Upper lobe of right lung (tissue), 1 donor: ENCODE measurements around the gene GATA6. TPM values are rescaled to one million over a fixed set of nuclear protein-coding genes. Genes with fewer than 3 reads are reported as not detected.

ENCODE experiments used
- ATAC-seq: fragments of 200-7000 bp; cut with Tn5 transposase; one replicate; pipeline ENCODE4 v1.9.1; 2020; ENCODE audit warnings: mild to moderate bottlenecking, moderate library complexity
- DNase-seq: peaks from one replicate; pipeline ENCODE4 v3.0.0-alpha.2; 2020
- H3K27ac ChIP-seq: fragments of 200-600 bp; one replicate; pipeline ENCODE4 v1.8.0; 2022
- H3K27me3 ChIP-seq: fragments of 200-600 bp; one replicate; pipeline ENCODE4 v1.8.0; 2022; ENCODE audit warnings: mild to moderate bottlenecking
- H3K36me3 ChIP-seq: fragments of 200-600 bp; one replicate; pipeline ENCODE4 v1.8.0; 2022
- H3K4me1 ChIP-seq: fragments of 200-600 bp; one replicate; pipeline ENCODE4 v1.8.0; 2022
- H3K4me3 ChIP-seq: fragments of 200-600 bp; one replicate; pipeline ENCODE4 v1.8.0; 2022; ENCODE audit warnings: mild to moderate bottlenecking
- H3K9me3 ChIP-seq: fragments of 200-600 bp; one replicate; pipeline ENCODE4 v1.8.0; 2022
- intact Hi-C: fragments of 100-400 bp; cut with DNase I; formaldehyde crosslinking; loops from one replicate; pipeline ENCODE4 v1.11.0; 2022
- total RNA-seq: library from RNA; stranded (reverse); fragmentation: NEBNext Ultra II Directional; extraction: Animal tissue kit (Norgen Biotek cat#: 25700); gene quantifications from one replicate; pipeline ENCODE4 v1.2.1, GENCODE V29; 2021
- TF ChIP-seq, protein P1 (sequence below): fragments of 200-600 bp; IDR thresholded peaks from one replicate; pipeline ENCODE4 v1.8.0; 2022; ENCODE audit warnings: antibody characterized with exemption
- donor health status: DM: no; HTN: yes; CAD: no; lungs with severe emphysema.

GATA6 gene
- total RNA-seq, 1 donor from 2014 or later = 32.2 TPM

DNA sequence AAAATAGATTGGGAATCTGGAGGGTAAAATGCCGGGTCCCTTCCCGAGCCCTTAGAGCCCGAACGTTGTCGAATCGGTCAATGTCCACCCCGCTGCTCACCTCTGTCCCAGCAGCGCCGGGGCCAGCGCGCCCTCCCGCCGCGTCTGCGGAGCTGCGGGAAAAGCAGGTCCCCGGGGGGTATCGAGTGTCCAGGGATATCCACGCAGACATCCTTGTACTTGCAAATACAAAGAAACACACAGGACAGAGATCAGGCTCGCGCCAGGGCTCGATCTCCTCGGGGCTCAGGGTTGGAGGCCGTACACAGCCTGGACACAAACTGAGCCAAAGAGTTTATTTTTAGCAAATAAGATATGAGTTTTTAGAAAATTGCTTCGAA lies 2.3 kb upstream of the GATA6 start:
- no peaks in the 10 kb centered on the region for H3K36me3 ChIP-seq
- peak overlapping the region; percentile 98 for H3K27ac ChIP-seq
- intact Hi-C loops = no loop called here
- DNase-seq (no peak), ATAC-seq (no peak)
- no peaks in the 10 kb centered on the region for H3K9me3 ChIP-seq
- TF ChIP-seq, protein P1, sequence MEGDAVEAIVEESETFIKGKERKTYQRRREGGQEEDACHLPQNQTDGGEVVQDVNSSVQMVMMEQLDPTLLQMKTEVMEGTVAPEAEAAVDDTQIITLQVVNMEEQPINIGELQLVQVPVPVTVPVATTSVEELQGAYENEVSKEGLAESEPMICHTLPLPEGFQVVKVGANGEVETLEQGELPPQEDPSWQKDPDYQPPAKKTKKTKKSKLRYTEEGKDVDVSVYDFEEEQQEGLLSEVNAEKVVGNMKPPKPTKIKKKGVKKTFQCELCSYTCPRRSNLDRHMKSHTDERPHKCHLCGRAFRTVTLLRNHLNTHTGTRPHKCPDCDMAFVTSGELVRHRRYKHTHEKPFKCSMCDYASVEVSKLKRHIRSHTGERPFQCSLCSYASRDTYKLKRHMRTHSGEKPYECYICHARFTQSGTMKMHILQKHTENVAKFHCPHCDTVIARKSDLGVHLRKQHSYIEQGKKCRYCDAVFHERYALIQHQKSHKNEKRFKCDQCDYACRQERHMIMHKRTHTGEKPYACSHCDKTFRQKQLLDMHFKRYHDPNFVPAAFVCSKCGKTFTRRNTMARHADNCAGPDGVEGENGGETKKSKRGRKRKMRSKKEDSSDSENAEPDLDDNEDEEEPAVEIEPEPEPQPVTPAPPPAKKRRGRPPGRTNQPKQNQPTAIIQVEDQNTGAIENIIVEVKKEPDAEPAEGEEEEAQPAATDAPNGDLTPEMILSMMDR = no peak
- H3K4me3 ChIP-seq = peak overlapping the region; percentile 86
- H3K27me3 ChIP-seq = peaks cover 40% of the 10 kb centered on the region
- no peaks in the 10 kb centered on the region for H3K4me1 ChIP-seq

DNA sequence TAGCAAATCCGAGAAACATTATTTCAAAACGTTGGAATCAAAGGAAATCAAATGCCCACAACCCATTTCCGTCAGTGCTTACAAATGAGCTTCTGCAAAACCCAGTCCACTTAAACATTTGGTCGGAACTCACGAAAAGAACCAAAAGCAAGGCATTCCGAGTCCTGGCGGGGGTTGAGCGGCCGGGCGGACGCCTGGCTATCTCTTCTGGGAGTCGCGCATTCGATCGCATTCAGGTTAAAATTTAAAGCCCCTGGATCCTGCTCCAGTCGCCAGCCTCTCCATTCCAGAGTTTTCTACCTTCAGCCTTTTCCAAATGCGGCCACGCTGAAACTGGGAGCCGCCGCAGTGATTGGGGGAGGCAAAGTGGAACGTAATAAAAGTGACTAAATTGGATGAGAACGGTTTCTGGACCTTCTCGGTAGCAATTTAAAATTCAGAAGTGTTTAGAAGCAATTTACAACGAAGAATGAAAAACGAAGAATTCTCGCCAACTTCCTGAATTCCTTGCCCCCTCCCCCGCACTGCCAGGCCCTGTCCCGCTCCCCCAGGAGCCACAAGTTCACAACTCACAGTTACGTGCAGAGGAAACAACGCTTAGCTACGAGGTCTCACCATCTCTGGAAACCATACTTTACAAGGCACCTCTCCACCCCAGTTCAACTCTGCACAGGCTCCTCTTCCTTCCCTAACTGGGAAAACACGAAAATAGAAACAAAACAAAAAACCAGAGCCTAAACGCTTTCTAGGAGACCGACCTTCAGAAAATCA lies 1.7 kb upstream of the GATA6 start:
- DNase-seq (no peak), ATAC-seq (no peak)
- Histone ChIP-seq H3K4me3 (peak overlapping the region; percentile 86), H3K27ac (peak overlapping the region; percentile 98), H3K9me3 (no peaks in the 10 kb centered on the region), H3K4me1 (no peaks in the 10 kb centered on the region), H3K27me3 (peaks cover 40% of the 10 kb centered on the region), H3K36me3 (no peaks in the 10 kb centered on the region)
- intact Hi-C loops = no loop called here
- TF ChIP-seq, protein P1 = no peak

DNA sequence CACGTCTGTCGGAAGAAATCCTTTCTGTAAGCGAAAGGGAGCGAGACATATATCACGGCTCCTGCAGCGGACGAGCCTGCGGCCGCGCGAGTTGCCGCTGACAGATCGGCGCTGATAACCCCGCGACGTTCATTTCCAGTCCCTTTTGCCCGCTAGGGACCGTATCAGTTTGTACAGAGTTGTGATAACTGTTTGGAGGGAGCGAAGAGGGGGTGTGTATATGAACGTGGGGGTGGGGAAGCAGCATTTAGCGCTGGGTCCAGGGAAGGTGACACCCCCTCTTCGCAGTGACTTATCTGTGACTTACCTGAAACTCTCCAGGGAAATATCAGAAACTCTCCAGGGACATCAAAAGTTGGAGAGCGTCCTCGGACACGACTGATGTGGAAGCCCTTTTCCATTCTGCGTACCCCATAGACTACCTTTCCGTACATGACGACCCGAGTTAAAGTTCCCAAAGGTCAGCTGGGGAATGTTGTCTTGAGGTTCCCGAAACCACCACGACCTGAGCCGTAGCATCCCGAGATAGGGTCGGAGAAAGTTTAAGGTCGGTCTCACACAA lies 948 bp upstream of the GATA6 start:
- TF ChIP-seq, protein P1 = no peak
- Histone ChIP-seq H3K9me3 (no peaks in the 10 kb centered on the region), H3K4me1 (no peaks in the 10 kb centered on the region), H3K27ac (peak overlapping the region; percentile 98), H3K4me3 (peak overlapping the region; percentile 86), H3K36me3 (no peaks in the 10 kb centered on the region), H3K27me3 (peaks cover 40% of the 10 kb centered on the region)
- ATAC-seq (peak; percentile 1), DNase-seq (no peak)
- intact Hi-C loops = no loop called here

DNA sequence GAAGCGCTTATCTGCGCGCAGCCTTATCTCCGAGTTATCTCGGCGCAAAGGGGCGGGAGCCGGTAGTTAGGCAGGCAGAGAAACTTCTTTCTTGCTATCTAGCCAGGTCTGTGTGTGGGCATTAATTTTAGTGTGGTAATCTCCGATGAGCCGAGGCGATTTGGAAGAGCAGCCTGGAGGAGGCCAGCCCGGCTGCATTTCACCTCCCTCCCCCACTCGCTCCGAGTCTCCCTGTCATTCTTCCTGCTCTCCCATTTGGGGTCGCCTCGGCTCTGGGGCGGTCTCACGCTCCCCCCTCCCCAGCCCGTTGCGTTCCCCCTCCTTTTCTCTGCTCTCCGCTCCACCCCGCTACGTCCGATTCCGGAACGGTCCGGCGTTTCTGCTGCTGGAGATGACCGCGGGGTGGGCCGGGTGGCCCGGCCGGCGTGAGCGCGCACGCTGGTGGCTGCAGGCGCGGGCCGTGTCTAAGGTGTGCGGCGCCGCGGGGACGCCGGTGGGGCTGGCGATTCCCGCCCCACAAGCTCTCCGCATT lies 566 bp downstream of the GATA6 start:
- H3K27me3 ChIP-seq = peaks cover 35% of the 10 kb centered on the region
- TF ChIP-seq, protein P1 = no peak
- peak overlapping the region; percentile 98 for H3K27ac ChIP-seq
- H3K9me3 ChIP-seq = no peaks in the 10 kb centered on the region
- DNase-seq = peak; percentile 81
- H3K4me1 ChIP-seq = no peaks in the 10 kb centered on the region
- peak overlapping the region; percentile 86 for H3K4me3 ChIP-seq
- ATAC-seq = peak; percentile 7
- intact Hi-C loops = loop anchor here (10.0 kb wide), 1 partner anchor 385 kb away; no protein-coding TSS in a partner anchor
- H3K36me3 ChIP-seq = no peaks in the 10 kb centered on the region

DNA sequence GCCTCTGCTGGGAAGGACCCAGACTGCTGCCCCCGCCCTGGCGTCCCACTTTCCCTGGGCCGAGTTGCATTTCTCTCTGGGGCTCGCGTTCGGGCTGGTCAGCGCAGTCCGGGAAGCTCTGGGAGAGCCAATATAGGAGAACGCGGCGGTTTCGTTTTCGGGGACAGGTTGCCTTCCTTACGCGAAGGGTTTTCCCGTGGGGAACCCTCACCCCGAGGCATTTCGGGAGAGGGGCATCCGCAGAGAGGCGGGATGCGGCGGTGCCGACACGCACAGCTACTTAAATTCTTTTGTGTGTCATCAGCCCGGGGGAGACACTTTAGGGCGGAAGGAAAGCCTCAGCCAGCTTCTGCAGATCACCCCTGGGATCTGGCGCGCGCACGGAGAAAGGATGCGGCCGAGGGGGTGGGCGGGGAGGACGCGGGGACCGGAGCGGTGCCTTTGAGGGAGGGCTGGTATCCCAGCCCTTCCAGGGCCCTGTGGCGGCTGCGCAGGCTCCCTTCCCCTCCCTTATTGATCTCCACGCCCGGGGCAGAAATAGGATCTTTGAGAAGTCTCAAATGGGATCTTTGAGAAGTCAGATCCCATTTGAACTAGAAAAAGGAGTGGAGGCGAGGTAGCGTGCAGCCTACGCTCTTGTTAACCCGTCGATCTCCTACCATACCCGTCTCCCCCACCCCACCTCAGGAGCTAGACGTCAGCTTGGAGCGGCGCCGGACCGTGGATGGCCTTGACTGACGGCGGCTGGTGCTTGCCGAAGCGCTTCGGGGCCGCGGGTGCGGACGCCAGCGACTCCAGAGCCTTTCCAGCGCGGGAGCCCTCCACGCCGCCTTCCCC lies 1.2 kb downstream of the GATA6 start:
- TF ChIP-seq, protein P1 = no peak
- Histone ChIP-seq H3K9me3 (no peaks in the 10 kb centered on the region), H3K27ac (peak overlapping the region; percentile 98), H3K4me3 (peak overlapping the region; percentile 86), H3K27me3 (peaks cover 31% of the 10 kb centered on the region), H3K4me1 (no peaks in the 10 kb centered on the region), H3K36me3 (no peaks in the 10 kb centered on the region)
- intact Hi-C loops = loop anchor here (10.0 kb wide), 1 partner anchor 384 kb away; no protein-coding TSS in a partner anchor
- peak; percentile 80 for DNase-seq
- peak; percentile 1 for ATAC-seq
